ENCODE measurements around the gene CDKN2AIP.

The CDKN2AIP gene

GRCh38 chr4:183437452-183437851 is 7.0 kb upstream of the CDKN2AIP start:
- H3K4me3 ChIP-seq (ENCODE audit: low read length) = no peak overlapping the region
- peaks cover 19% of the 10 kb centered on the region for H3K4me1 ChIP-seq (ENCODE audit: control insufficient read depth, insufficient read depth, low read length)
- H3K27me3 ChIP-seq (ENCODE audit: control insufficient read depth, insufficient read depth, low read length) = no peaks in the 10 kb centered on the region
- no peaks in the 10 kb centered on the region for H3K9me3 ChIP-seq (ENCODE audit: control insufficient read depth, low read length)
- no peak overlapping the region for H3K9ac ChIP-seq (ENCODE audit: low read length)
- no peaks in the 10 kb centered on the region for H3K36me3 ChIP-seq (ENCODE audit: control insufficient read depth, insufficient read depth, low read length)

GRCh38 chr4:183438458-183439113 is 5.8 kb upstream of the CDKN2AIP start:
- no peaks in the 10 kb centered on the region for H3K27me3 ChIP-seq (ENCODE audit: control insufficient read depth, insufficient read depth, low read length)
- no peaks in the 10 kb centered on the region for H3K36me3 ChIP-seq (ENCODE audit: control insufficient read depth, insufficient read depth, low read length)
- peaks cover 19% of the 10 kb centered on the region for H3K4me1 ChIP-seq (ENCODE audit: control insufficient read depth, insufficient read depth, low read length)
- H3K9me3 ChIP-seq (ENCODE audit: control insufficient read depth, low read length) = no peaks in the 10 kb centered on the region
- H3K4me3 ChIP-seq (ENCODE audit: low read length) = no peak overlapping the region
- peak overlapping the region; percentile 62 for H3K9ac ChIP-seq (ENCODE audit: low read length)

GRCh38 chr4:183441276-183441675 is 3.2 kb upstream of the CDKN2AIP start:
- no peak overlapping the region for H3K9ac ChIP-seq (ENCODE audit: low read length)
- H3K9me3 ChIP-seq (ENCODE audit: control insufficient read depth, low read length) = no peaks in the 10 kb centered on the region
- no peak overlapping the region for H3K4me3 ChIP-seq (ENCODE audit: low read length)
- peaks cover 4% of the 10 kb centered on the region for H3K36me3 ChIP-seq (ENCODE audit: control insufficient read depth, insufficient read depth, low read length)
- H3K27me3 ChIP-seq (ENCODE audit: control insufficient read depth, insufficient read depth, low read length) = no peaks in the 10 kb centered on the region
- H3K4me1 ChIP-seq (ENCODE audit: control insufficient read depth, insufficient read depth, low read length) = peaks cover 13% of the 10 kb centered on the region

- Histone ChIP-seq H3K9ac (ENCODE audit: low read length) (peak overlapping the region; percentile 99), H3K36me3 (ENCODE audit: control insufficient read depth, insufficient read depth, low read length) (peaks cover 14% of the 10 kb centered on the region), H3K4me3 (ENCODE audit: low read length) (peak overlapping the region; percentile 78), H3K27me3 (ENCODE audit: control insufficient read depth, insufficient read depth, low read length) (no peaks in the 10 kb centered on the region), H3K4me1 (ENCODE audit: control insufficient read depth, insufficient read depth, low read length) (peaks cover 15% of the 10 kb centered on the region), H3K9me3 (ENCODE audit: control insufficient read depth, low read length) (no peaks in the 10 kb centered on the region)
These were observed 702 bp upstream of the CDKN2AIP start for GRCh38 chr4:183443655-183444213.

- H3K9ac ChIP-seq (ENCODE audit: low read length) = peak overlapping the region; percentile 99
- H3K27me3 ChIP-seq (ENCODE audit: control insufficient read depth, insufficient read depth, low read length) = no peaks in the 10 kb centered on the region
- H3K36me3 ChIP-seq (ENCODE audit: control insufficient read depth, insufficient read depth, low read length) = peaks cover 14% of the 10 kb centered on the region
- H3K4me1 ChIP-seq (ENCODE audit: control insufficient read depth, insufficient read depth, low read length) = peaks cover 15% of the 10 kb centered on the region
- no peaks in the 10 kb centered on the region for H3K9me3 ChIP-seq (ENCODE audit: control insufficient read depth, low read length)
- peak overlapping the region; percentile 65 for H3K4me3 ChIP-seq (ENCODE audit: low read length)
These were observed 627 bp downstream of the CDKN2AIP start for GRCh38 chr4:183445097-183445428.

GRCh38 chr4:183447646-183448045 is 3.2 kb downstream of the CDKN2AIP start:
- Histone ChIP-seq H3K36me3 (ENCODE audit: control insufficient read depth, insufficient read depth, low read length) (peaks cover 14% of the 10 kb centered on the region), H3K9me3 (ENCODE audit: control insufficient read depth, low read length) (no peaks in the 10 kb centered on the region), H3K4me3 (ENCODE audit: low read length) (no peak overlapping the region), H3K9ac (ENCODE audit: low read length) (no peak overlapping the region), H3K4me1 (ENCODE audit: control insufficient read depth, insufficient read depth, low read length) (peaks cover 15% of the 10 kb centered on the region), H3K27me3 (ENCODE audit: control insufficient read depth, insufficient read depth, low read length) (no peaks in the 10 kb centered on the region)

- peaks cover 14% of the 10 kb centered on the region for H3K36me3 ChIP-seq (ENCODE audit: control insufficient read depth, insufficient read depth, low read length)
- no peak overlapping the region for H3K4me3 ChIP-seq (ENCODE audit: low read length)
- no peaks in the 10 kb centered on the region for H3K27me3 ChIP-seq (ENCODE audit: control insufficient read depth, insufficient read depth, low read length)
- no peak overlapping the region for H3K9ac ChIP-seq (ENCODE audit: low read length)
- no peaks in the 10 kb centered on the region for H3K9me3 ChIP-seq (ENCODE audit: control insufficient read depth, low read length)
- H3K4me1 ChIP-seq (ENCODE audit: control insufficient read depth, insufficient read depth, low read length) = peaks cover 15% of the 10 kb centered on the region
These were observed 4.0 kb downstream of the CDKN2AIP start for GRCh38 chr4:183448436-183448835.

- Histone ChIP-seq H3K4me3 (ENCODE audit: low read length) (no peak overlapping the region), H3K9me3 (ENCODE audit: control insufficient read depth, low read length) (no peaks in the 10 kb centered on the region), H3K9ac (ENCODE audit: low read length) (no peak overlapping the region), H3K36me3 (ENCODE audit: control insufficient read depth, insufficient read depth, low read length) (peaks cover 14% of the 10 kb centered on the region), H3K4me1 (ENCODE audit: control insufficient read depth, insufficient read depth, low read length) (peaks cover 15% of the 10 kb centered on the region), H3K27me3 (ENCODE audit: control insufficient read depth, insufficient read depth, low read length) (no peaks in the 10 kb centered on the region)
These were observed 4.9 kb downstream of the CDKN2AIP start for GRCh38 chr4:183449193-183449882.

GRCh38 chr4:183450108-183450507 is 5.7 kb downstream of the CDKN2AIP start:
- Histone ChIP-seq H3K4me3 (ENCODE audit: low read length) (no peak overlapping the region), H3K27me3 (ENCODE audit: control insufficient read depth, insufficient read depth, low read length) (no peaks in the 10 kb centered on the region), H3K9ac (ENCODE audit: low read length) (no peak overlapping the region), H3K36me3 (ENCODE audit: control insufficient read depth, insufficient read depth, low read length) (peaks cover 14% of the 10 kb centered on the region), H3K9me3 (ENCODE audit: control insufficient read depth, low read length) (no peaks in the 10 kb centered on the region), H3K4me1 (ENCODE audit: control insufficient read depth, insufficient read depth, low read length) (peaks cover 15% of the 10 kb centered on the region)

GRCh38 chr4:183455431-183456195 is 11.2 kb downstream of the CDKN2AIP start:
- Histone ChIP-seq H3K4me3 (ENCODE audit: low read length) (no peak overlapping the region), H3K36me3 (ENCODE audit: control insufficient read depth, insufficient read depth, low read length) (no peaks in the 10 kb centered on the region), H3K27me3 (ENCODE audit: control insufficient read depth, insufficient read depth, low read length) (no peaks in the 10 kb centered on the region), H3K9ac (ENCODE audit: low read length) (no peak overlapping the region), H3K4me1 (ENCODE audit: control insufficient read depth, insufficient read depth, low read length) (no peaks in the 10 kb centered on the region), H3K9me3 (ENCODE audit: control insufficient read depth, low read length) (no peaks in the 10 kb centered on the region)

GRCh38 chr4:183458005-183458404 is 13.6 kb downstream of the CDKN2AIP start:
- Histone ChIP-seq H3K4me3 (ENCODE audit: low read length) (no peak overlapping the region), H3K4me1 (ENCODE audit: control insufficient read depth, insufficient read depth, low read length) (no peaks in the 10 kb centered on the region), H3K9ac (ENCODE audit: low read length) (no peak overlapping the region), H3K9me3 (ENCODE audit: control insufficient read depth, low read length) (no peaks in the 10 kb centered on the region), H3K27me3 (ENCODE audit: control insufficient read depth, insufficient read depth, low read length) (no peaks in the 10 kb centered on the region), H3K36me3 (ENCODE audit: control insufficient read depth, insufficient read depth, low read length) (no peaks in the 10 kb centered on the region)

All from mucosa of stomach (tissue), 1 donor.